HEK293 (cell line): Measurements from ENCODE around the gene TCERG1L.

Experiments
- CTCF ChIA-PET: fragments of 350-600 bp; formaldehyde crosslinking; extraction: SDS; loops from one replicate; lab custom pipeline; 2021; ENCODE audit warnings: antibody characterized with exemption; lab: Yijun Ruan, JAX
- POLR2A ChIA-PET: fragments of 300-600 bp; formaldehyde crosslinking; extraction: SDS; loops from one replicate; lab custom pipeline; 2020; ENCODE audit warnings: antibody characterized with exemption, inconsistent platforms; lab: Yijun Ruan, JAX
- H3K27ac ChIP-seq: fragments of 200-500 bp; sonication (Bioruptor generic); 2 replicates; pipeline ENCODE4 v1.5.1; 2014; ENCODE audit warnings: low read depth, low read length, control low read depth, inconsistent platforms; ENCODE audit errors: extremely low read depth
- H3K36me3 ChIP-seq, 2 experiments: fragments of 200-500 bp in 1 of 2; sonication (Bioruptor generic) in 1 of 2; 1 replicate in 1 of 2; 2 replicates in 1 of 2; pipeline ENCODE4 v1.5.1; 2014 to 2017; ENCODE audit warnings: inconsistent platforms in 2 of 2, low read length in 2 of 2; ENCODE audit not compliant: control insufficient read depth in 2 of 2, insufficient read depth in 1 of 2
- H3K4me1 ChIP-seq: fragments of 200-500 bp; sonication (Bioruptor generic); 2 replicates; pipeline ENCODE4 v1.5.1; 2014; ENCODE audit warnings: mild to moderate bottlenecking, low read length, inconsistent platforms; ENCODE audit not compliant: control insufficient read depth, insufficient read depth
- H3K4me3 ChIP-seq: 2 replicates; pipeline ENCODE4 v1.5.1; 2011; ENCODE audit warnings: low read depth, mild to moderate bottlenecking, control low read depth, low read length, moderate library complexity
- H3K9me3 ChIP-seq: fragments of 200-500 bp; sonication (Bioruptor generic); 2 replicates; pipeline ENCODE4 v1.5.1; 2014; ENCODE audit warnings: low read depth, low read length, inconsistent platforms; ENCODE audit not compliant: control insufficient read depth, insufficient read depth
- HOXD13 ChIP-seq: sonication (generic); formaldehyde crosslinking; IDR thresholded peaks from 2 replicates; pipeline ENCODE4 v1.8.0; 2022; ENCODE audit warnings: missing genetic modification reagents, borderline replicate concordance
- SP3 ChIP-seq: fragments of 450-650 bp; formaldehyde crosslinking; IDR thresholded peaks from 2 replicates; pipeline ENCODE4 v1.5.1; 2016; ENCODE audit warnings: missing biosample characterization, missing genetic modification characterization
- ZNF112 ChIP-seq: fragments of 450-650 bp; formaldehyde crosslinking; IDR thresholded peaks from 2 replicates; pipeline ENCODE4 v1.5.0; 2017; ENCODE audit warnings: missing biosample characterization, missing genetic modification characterization
- ZNF132 ChIP-seq: fragments of 450-650 bp; formaldehyde crosslinking; IDR thresholded peaks from 2 replicates; pipeline ENCODE4 v1.5.1; 2017; ENCODE audit warnings: missing biosample characterization, missing genetic modification characterization, borderline replicate concordance
- ZNF529 ChIP-seq: fragments of 450-650 bp; formaldehyde crosslinking; IDR thresholded peaks from 2 replicates; pipeline ENCODE4 v1.5.1; 2017; ENCODE audit warnings: missing genetic modification characterization, missing biosample characterization; ENCODE audit not compliant: insufficient replicate concordance
- ZNF560 ChIP-seq: fragments of 450-650 bp; formaldehyde crosslinking; IDR thresholded peaks from 2 replicates; pipeline ENCODE4 v1.5.1; 2017; ENCODE audit warnings: missing biosample characterization, missing genetic modification characterization, borderline replicate concordance
- TF ChIP-seq, protein P1 (sequence below): fragments of 450-650 bp; formaldehyde crosslinking; IDR thresholded peaks from 2 replicates; pipeline ENCODE4 v1.5.1; 2016; ENCODE audit warnings: missing biosample characterization, missing genetic modification characterization
- TF ChIP-seq, protein P2 (sequence below): fragments of 450-650 bp; formaldehyde crosslinking; IDR thresholded peaks from 2 replicates; pipeline ENCODE4 v1.5.1; 2016; ENCODE audit warnings: missing biosample characterization, missing genetic modification characterization
- TF ChIP-seq, protein P3 (sequence below): fragments of 450-650 bp; formaldehyde crosslinking; IDR thresholded peaks from 2 replicates; pipeline ENCODE4 v1.5.1; 2016; ENCODE audit warnings: missing biosample characterization, missing genetic modification characterization

The TCERG1L gene

DNA sequence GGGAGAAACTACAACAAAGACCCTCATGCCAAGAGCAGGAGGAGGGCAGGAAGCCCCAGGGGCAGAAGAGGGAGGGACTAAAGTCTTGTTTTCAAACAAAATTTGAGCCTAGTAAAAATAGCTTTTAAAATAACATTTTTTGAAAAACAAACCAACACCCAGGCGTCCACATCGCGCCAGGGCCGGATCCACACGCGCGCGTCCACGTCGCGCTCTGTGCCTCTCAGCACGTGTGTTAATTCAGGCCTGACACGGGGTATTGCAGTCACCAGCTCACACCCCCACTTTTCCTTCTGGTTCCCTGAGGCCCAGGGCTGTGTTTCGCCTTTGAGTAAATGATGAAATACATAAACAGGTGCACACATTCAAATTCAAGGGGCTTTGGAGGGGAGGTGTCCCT lies 196.2 kb downstream of the TCERG1L start (continued):
- TF ChIP-seq, protein P1, sequence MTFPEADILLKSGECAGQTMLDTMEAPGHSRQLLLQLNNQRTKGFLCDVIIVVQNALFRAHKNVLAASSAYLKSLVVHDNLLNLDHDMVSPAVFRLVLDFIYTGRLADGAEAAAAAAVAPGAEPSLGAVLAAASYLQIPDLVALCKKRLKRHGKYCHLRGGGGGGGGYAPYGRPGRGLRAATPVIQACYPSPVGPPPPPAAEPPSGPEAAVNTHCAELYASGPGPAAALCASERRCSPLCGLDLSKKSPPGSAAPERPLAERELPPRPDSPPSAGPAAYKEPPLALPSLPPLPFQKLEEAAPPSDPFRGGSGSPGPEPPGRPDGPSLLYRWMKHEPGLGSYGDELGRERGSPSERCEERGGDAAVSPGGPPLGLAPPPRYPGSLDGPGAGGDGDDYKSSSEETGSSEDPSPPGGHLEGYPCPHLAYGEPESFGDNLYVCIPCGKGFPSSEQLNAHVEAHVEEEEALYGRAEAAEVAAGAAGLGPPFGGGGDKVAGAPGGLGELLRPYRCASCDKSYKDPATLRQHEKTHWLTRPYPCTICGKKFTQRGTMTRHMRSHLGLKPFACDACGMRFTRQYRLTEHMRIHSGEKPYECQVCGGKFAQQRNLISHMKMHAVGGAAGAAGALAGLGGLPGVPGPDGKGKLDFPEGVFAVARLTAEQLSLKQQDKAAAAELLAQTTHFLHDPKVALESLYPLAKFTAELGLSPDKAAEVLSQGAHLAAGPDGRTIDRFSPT (tag by site-specific recombination): no peak

DNA sequence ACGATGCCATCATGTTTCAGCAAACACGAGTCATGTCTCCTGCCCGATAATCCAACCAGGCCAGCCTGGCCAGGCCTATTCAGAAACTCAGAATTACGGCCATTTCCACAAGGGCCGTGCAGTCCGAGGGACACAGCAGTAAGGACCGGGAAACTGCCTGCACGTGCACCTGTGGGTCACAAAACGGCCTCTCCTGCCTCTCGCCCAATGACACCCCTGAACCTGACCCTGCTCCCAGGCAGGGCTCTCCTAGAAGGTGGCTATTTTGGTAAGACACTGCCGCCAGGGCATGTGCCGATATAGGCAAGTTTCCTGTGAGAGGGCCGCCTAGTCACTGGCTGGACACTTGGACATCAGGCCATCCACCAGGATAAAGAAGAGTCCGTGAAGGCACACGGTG lies 196.7 kb downstream of the TCERG1L start:
- ChIA-PET CTCF (interaction anchor here (0.6 kb wide), 1 partner anchor 845 kb away, joined by 4 read pairs; no protein-coding TSS in a partner anchor), POLR2A (no interaction called here)
- H3K4me3 ChIP-seq: no peak overlapping the region
- no peaks in the 10 kb centered on the region for H3K9me3 ChIP-seq
- no peak for TF ChIP-seq ZNF112
- TF ChIP-seq, protein P2, sequence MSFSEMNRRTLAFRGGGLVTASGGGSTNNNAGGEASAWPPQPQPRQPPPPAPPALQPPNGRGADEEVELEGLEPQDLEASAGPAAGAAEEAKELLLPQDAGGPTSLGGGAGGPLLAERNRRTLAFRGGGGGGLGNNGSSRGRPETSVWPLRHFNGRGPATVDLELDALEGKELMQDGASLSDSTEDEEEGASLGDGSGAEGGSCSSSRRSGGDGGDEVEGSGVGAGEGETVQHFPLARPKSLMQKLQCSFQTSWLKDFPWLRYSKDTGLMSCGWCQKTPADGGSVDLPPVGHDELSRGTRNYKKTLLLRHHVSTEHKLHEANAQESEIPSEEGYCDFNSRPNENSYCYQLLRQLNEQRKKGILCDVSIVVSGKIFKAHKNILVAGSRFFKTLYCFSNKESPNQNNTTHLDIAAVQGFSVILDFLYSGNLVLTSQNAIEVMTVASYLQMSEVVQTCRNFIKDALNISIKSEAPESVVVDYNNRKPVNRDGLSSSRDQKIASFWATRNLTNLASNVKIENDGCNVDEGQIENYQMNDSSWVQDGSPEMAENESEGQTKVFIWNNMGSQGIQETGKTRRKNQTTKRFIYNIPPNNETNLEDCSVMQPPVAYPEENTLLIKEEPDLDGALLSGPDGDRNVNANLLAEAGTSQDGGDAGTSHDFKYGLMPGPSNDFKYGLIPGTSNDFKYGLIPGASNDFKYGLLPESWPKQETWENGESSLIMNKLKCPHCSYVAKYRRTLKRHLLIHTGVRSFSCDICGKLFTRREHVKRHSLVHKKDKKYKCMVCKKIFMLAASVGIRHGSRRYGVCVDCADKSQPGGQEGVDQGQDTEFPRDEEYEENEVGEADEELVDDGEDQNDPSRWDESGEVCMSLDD: no peak
- TF ChIP-seq ZNF529 (tag by site-specific recombination): no peak
- TF ChIP-seq, protein P3, sequence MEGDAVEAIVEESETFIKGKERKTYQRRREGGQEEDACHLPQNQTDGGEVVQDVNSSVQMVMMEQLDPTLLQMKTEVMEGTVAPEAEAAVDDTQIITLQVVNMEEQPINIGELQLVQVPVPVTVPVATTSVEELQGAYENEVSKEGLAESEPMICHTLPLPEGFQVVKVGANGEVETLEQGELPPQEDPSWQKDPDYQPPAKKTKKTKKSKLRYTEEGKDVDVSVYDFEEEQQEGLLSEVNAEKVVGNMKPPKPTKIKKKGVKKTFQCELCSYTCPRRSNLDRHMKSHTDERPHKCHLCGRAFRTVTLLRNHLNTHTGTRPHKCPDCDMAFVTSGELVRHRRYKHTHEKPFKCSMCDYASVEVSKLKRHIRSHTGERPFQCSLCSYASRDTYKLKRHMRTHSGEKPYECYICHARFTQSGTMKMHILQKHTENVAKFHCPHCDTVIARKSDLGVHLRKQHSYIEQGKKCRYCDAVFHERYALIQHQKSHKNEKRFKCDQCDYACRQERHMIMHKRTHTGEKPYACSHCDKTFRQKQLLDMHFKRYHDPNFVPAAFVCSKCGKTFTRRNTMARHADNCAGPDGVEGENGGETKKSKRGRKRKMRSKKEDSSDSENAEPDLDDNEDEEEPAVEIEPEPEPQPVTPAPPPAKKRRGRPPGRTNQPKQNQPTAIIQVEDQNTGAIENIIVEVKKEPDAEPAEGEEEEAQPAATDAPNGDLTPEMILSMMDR (tag by site-specific recombination): no peak
- TF ChIP-seq SP3 (tag by site-specific recombination): no peak
- H3K4me1 ChIP-seq: no peaks in the 10 kb centered on the region
- no peaks in the 10 kb centered on the region for H3K36me3 ChIP-seq
- no peak overlapping the region for H3K27ac ChIP-seq

DNA sequence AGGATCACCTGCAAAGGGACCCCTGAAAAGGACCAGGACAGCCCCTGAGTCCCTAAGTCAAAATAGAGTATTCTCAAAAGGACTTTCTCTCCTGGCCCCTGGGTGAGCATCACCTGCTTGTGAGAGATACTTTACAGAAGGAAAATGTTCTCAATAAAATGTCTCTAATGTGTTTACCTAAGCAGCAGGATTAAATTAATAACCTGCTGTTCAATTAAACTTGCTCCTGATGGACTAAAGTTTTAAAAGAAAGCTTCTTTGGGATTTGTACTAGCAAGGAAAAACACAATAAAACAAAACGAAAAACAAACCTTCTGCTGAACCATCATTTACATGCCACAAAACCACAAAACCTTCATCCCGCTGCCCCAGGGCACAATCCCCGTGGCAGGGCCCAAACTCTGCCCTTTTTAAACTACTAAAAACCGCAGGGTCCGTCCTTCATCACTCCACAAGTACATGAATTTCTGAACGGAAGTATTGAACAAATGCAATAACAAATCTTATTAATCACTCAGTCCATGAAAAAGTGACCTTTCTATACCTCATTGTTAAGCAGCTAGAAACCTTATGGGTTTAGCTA lies 197.7 kb downstream of the TCERG1L start:
- Histone ChIP-seq H3K9me3 (no peaks in the 10 kb centered on the region), H3K4me3 (no peak overlapping the region), H3K36me3 (no peaks in the 10 kb centered on the region), H3K4me1 (no peaks in the 10 kb centered on the region), H3K27ac (no peak overlapping the region)
- ChIA-PET POLR2A (no interaction called here), CTCF (no interaction called here)
- TF ChIP-seq HOXD13 (CRISPR knock-in tag): 0 out of 2 replicates have a peak, but pooled peaks have one; percentile 37
- TF ChIP-seq ZNF132 (tag by site-specific recombination): no peak

DNA sequence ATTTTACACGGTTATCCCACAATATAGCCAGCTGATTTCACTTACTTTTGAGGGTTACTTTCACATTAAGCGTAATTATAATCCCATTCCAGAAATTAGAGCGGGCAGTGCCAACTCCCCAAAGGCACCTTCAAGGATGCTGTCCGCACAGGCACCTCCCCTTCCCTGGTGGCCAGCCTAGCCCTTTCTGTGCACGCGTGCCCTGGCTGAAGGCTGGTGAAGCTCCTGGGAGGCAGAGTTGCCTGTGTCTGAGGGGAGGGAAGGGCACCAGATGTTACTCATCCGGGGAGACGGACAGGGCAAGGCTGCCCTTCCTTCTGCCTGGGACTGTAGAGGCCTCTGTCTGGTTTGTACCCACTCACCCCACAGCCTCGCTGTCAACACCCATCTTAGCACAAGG lies 198.4 kb downstream of the TCERG1L start:
- H3K4me3 ChIP-seq: no peak overlapping the region
- H3K36me3 ChIP-seq: no peaks in the 10 kb centered on the region
- H3K4me1 ChIP-seq: no peaks in the 10 kb centered on the region
- H3K9me3 ChIP-seq: no peaks in the 10 kb centered on the region
- TF ChIP-seq ZNF560 (tag by site-specific recombination): no peak
- no peak overlapping the region for H3K27ac ChIP-seq
- CTCF ChIA-PET: no interaction called here
- POLR2A ChIA-PET: no interaction called here
